IMR-90 (cell line): Measurements from ENCODE around the gene TIGD4. TPM values are rescaled to one million over a fixed set of nuclear protein-coding genes. Genes with fewer than 3 reads are reported as not detected.

Experiments used
- ATAC-seq: fragments of 200-7000 bp; cut with Tn5 transposase; 2 replicates; pipeline ENCODE4 v1.9.1; 2020; ENCODE audit warnings: low read depth, mild to moderate bottlenecking, moderate library complexity
- BruUV-seq: library from RNA; stranded (reverse); fragments of 400-500 nt; replicated peaks from 2 replicates; lab custom pipeline; 2021; lab: Mats Ljungman, UMichigan
- CTCF ChIA-PET: fragments of 300-600 bp; formaldehyde crosslinking; extraction: SDS; loops from one replicate; lab custom pipeline; 2021; ENCODE audit warnings: antibody characterized with exemption; lab: Yijun Ruan, JAX
- POLR2A ChIA-PET: fragments of 300-600 bp; sonication (Branson Sonifier 250); formaldehyde crosslinking; loops from one replicate; lab custom pipeline; 2022; ENCODE audit warnings: antibody characterized with exemption; ENCODE audit not compliant: unreplicated experiment; lab: Charles Lee
- DNase-seq: peaks from one replicate; pipeline ENCODE4 v3.0.0; 2013
- H2AFZ ChIP-seq: replicated peaks from 2 replicates; pipeline ENCODE3; 2013; ENCODE audit warnings: low read length, mild to moderate bottlenecking; ENCODE audit not compliant: poor library complexity
- H2AK5ac ChIP-seq: 2 replicates; pipeline ENCODE4 v1.6.1; 2013; ENCODE audit warnings: low read depth, low read length, inconsistent platforms
- H2AK9ac ChIP-seq: replicated peaks from 2 replicates; pipeline ENCODE3; 2013; ENCODE audit warnings: mild to moderate bottlenecking, low read depth, low read length, moderate library complexity; ENCODE audit not compliant: poor library complexity
- H2BK120ac ChIP-seq: 2 replicates; pipeline ENCODE4 v1.6.1; 2013; ENCODE audit warnings: low read depth, low read length, inconsistent platforms
- H2BK15ac ChIP-seq: 3 replicates; pipeline ENCODE4 v1.6.1; 2013; ENCODE audit warnings: low read depth, low read length, inconsistent platforms
- H2BK20ac ChIP-seq: 2 replicates; pipeline ENCODE4 v1.6.1; 2013; ENCODE audit warnings: low read depth, mild to moderate bottlenecking, inconsistent platforms, low read length, moderate library complexity
- H2BK5ac ChIP-seq: 2 replicates; pipeline ENCODE4 v1.6.1; 2013; ENCODE audit warnings: mild to moderate bottlenecking, low read depth, low read length, inconsistent platforms; ENCODE audit not compliant: poor library complexity, severe bottlenecking
- H3K14ac ChIP-seq: replicated peaks from 2 replicates; pipeline ENCODE4 v1.6.1; 2013; ENCODE audit warnings: low read depth, low read length, inconsistent platforms
- H3K18ac ChIP-seq: 2 replicates; pipeline ENCODE4 v1.6.1; 2013; ENCODE audit warnings: low read depth, low read length, control low read depth
- H3K23ac ChIP-seq: 2 replicates; pipeline ENCODE4 v1.6.1; 2013; ENCODE audit warnings: low read depth, low read length, inconsistent platforms
- H3K27ac ChIP-seq: 2 replicates; pipeline ENCODE4 v1.5.1; 2013; ENCODE audit warnings: mild to moderate bottlenecking, control low read depth, low read length; ENCODE audit not compliant: insufficient read depth
- H3K27me3 ChIP-seq: 2 replicates; pipeline ENCODE4 v1.6.1; 2013; ENCODE audit warnings: low read length; ENCODE audit not compliant: control insufficient read depth, insufficient read depth
- H3K36me3 ChIP-seq: 2 replicates; pipeline ENCODE4 v1.6.1; 2013; ENCODE audit warnings: low read length, mixed read lengths; ENCODE audit not compliant: control insufficient read depth, insufficient read depth
- H3K4ac ChIP-seq: 2 replicates; pipeline ENCODE4 v1.6.1; 2013; ENCODE audit warnings: low read depth, low read length, inconsistent platforms
- H3K4me1 ChIP-seq: 2 replicates; pipeline ENCODE4 v1.6.1; 2013; ENCODE audit warnings: low read length, mixed read lengths; ENCODE audit not compliant: control insufficient read depth, insufficient read depth
- H3K4me2 ChIP-seq: 2 replicates; pipeline ENCODE4 v1.6.1; 2013; ENCODE audit warnings: low read depth, mild to moderate bottlenecking, control low read depth, low read length, moderate library complexity
- H3K4me3 ChIP-seq: 2 replicates; pipeline ENCODE4 v1.5.1; 2013; ENCODE audit warnings: low read depth, mild to moderate bottlenecking, control low read depth, low read length, moderate library complexity; ENCODE audit not compliant: insufficient read depth
- H3K56ac ChIP-seq: 2 replicates; pipeline ENCODE4 v1.6.1; 2013; ENCODE audit warnings: low read length, inconsistent platforms; ENCODE audit not compliant: insufficient read depth; ENCODE audit errors: extremely low read depth
- H3K79me1 ChIP-seq, 2 experiments: 2 replicates each; pipeline ENCODE4 v1.6.1; 2013; ENCODE audit warnings: low read length in 2 of 2, inconsistent platforms in 1 of 2, low read depth in 1 of 2
- H3K9ac ChIP-seq: 2 replicates; pipeline ENCODE4 v1.6.1; 2013; ENCODE audit warnings: low read depth, low read length, control low read depth
- H3K9me1 ChIP-seq: 2 replicates; pipeline ENCODE4 v1.6.1; 2013; ENCODE audit warnings: low read length, inconsistent platforms; ENCODE audit not compliant: insufficient read depth
- H3K9me3 ChIP-seq: 2 replicates; pipeline ENCODE4 v1.6.1; 2013; ENCODE audit warnings: low read length; ENCODE audit not compliant: control insufficient read depth, insufficient read depth
- H4K20me1 ChIP-seq: 2 replicates; pipeline ENCODE4 v1.6.1; 2013; ENCODE audit warnings: low read length, inconsistent platforms; ENCODE audit not compliant: insufficient read depth
- H4K5ac ChIP-seq: 2 replicates; pipeline ENCODE4 v1.6.1; 2013; ENCODE audit warnings: mild to moderate bottlenecking, low read depth, low read length, control low read depth
- H4K8ac ChIP-seq, 2 experiments: 2 replicates each; pipeline ENCODE4 v1.6.1; 2013; ENCODE audit warnings: low read depth in 2 of 2, low read length in 2 of 2, control low read depth in 1 of 2, inconsistent platforms in 1 of 2
- H4K91ac ChIP-seq: 2 replicates; pipeline ENCODE4 v1.6.1; 2013; ENCODE audit warnings: low read depth, low read length, inconsistent platforms; ENCODE audit not compliant: insufficient read depth
- BHLHE40 ChIP-seq: fragments of 150-350 bp; IDR thresholded peaks from 2 replicates; pipeline ENCODE4 v1.6.1; 2016; ENCODE audit warnings: mild to moderate bottlenecking, low read depth, low read length
- CEBPB ChIP-seq: IDR thresholded peaks from 2 replicates; pipeline ENCODE4 v1.6.1; 2012; ENCODE audit warnings: low read depth, low read length, improper control_type of control experiment
- CHD1 ChIP-seq: IDR thresholded peaks from 2 replicates; pipeline ENCODE4 v1.6.1; 2012; ENCODE audit warnings: low read depth, low read length, improper control_type of control experiment
- CTCF ChIP-seq: conservative IDR thresholded peaks from 2 replicates; pipeline ENCODE4 v1.5.1; 2012; ENCODE audit warnings: mild to moderate bottlenecking, low read depth, low read length, improper control_type of control experiment
- FOS ChIP-seq: fragments of 150-350 bp; IDR thresholded peaks from 2 replicates; pipeline ENCODE4 v1.6.1; 2016; ENCODE audit warnings: low read depth, low read length
- MAFK ChIP-seq: IDR thresholded peaks from 2 replicates; pipeline ENCODE4 v1.6.1; 2012; ENCODE audit warnings: low read depth, low read length, improper control_type of control experiment
- MXI1 ChIP-seq: IDR thresholded peaks from 2 replicates; pipeline ENCODE4 v1.6.1; 2012; ENCODE audit warnings: low read depth, mild to moderate bottlenecking, low read length, moderate library complexity, borderline replicate concordance
- NFE2L2 ChIP-seq: fragments of 150-350 bp; IDR thresholded peaks from 2 replicates; pipeline ENCODE4 v1.6.1; 2016; ENCODE audit warnings: low read depth, mild to moderate bottlenecking, low read length
- POLR2A ChIP-seq: IDR thresholded peaks from 2 replicates; pipeline ENCODE4 v1.6.1; 2012; ENCODE audit warnings: mild to moderate bottlenecking, low read depth, low read length
- RAD21 ChIP-seq: IDR thresholded peaks from 2 replicates; pipeline ENCODE4 v1.6.1; 2012; ENCODE audit warnings: low read length, improper control_type of control experiment
- RFX5 ChIP-seq: IDR thresholded peaks from 2 replicates; pipeline ENCODE4 v1.8.0; 2012; ENCODE audit warnings: low read depth, mild to moderate bottlenecking, low read length, moderate library complexity
- SMC3 ChIP-seq: fragments of 150-350 bp; IDR thresholded peaks from 2 replicates; pipeline ENCODE4 v1.6.1; 2016; ENCODE audit warnings: low read depth, mild to moderate bottlenecking, antibody characterized with exemption, low read length, moderate library complexity
- USF2 ChIP-seq: fragments of 150-350 bp; IDR thresholded peaks from 2 replicates; pipeline ENCODE4 v1.6.1; 2017; ENCODE audit warnings: mild to moderate bottlenecking, antibody characterized with exemption, low read length, low read depth
- WGBS, 2 experiments: methylation state at CpG; one replicate each; pipeline versions ENCODE4 v1.1.5 to v1.1.7; 2013; ENCODE audit warnings: missing lambda C conversion rate in 2 of 2; ENCODE audit not compliant: insufficient read length in 1 of 2; ENCODE audit errors: extremely low coverage in 2 of 2; 5-methylcytosine and 5-hydroxymethylcytosine counted together
- dilution Hi-C: fragments of 300-500 bp; cut with HindIII; formaldehyde crosslinking; loops from one replicate; pipeline ENCODE4 v1.14.3; 2018; ENCODE audit warnings: low sequenced_read_pairs; ENCODE audit not compliant: unreplicated experiment
- in situ Hi-C: fragments of 300-500 bp; cut with MboI; formaldehyde crosslinking; loops from 3 replicates; pipeline ENCODE4 v1.14.3; 2019; ENCODE audit warnings: low sequenced_read_pairs, inconsistent platforms, mixed read lengths
- intact Hi-C: fragments of 100-400 bp; cut with micrococcal nuclease; formaldehyde crosslinking; loops from 2 replicates; pipeline ENCODE4 v1.10.0; 2022
- polyA plus RNA-seq, 3 experiments: library from polyadenylated mRNA; depleted of rRNA; stranded (reverse); fragments of >200 nt; gene quantifications; 2 replicates each; pipeline ENCODE4 v1.2.3, GENCODE V29; 2012; ENCODE audit warnings: low replicate concordance in 1 of 3
- total RNA-seq: library from RNA; depleted of rRNA; stranded (reverse); fragments of >200 nt; gene quantifications from 2 replicates; pipeline ENCODE4 v1.2.3, GENCODE V29; 2012
- TF ChIP-seq, protein P1 (sequence below): fragments of 150-350 bp; IDR thresholded peaks from 2 replicates; pipeline ENCODE4 v1.6.1; 2016; ENCODE audit warnings: low read depth, mild to moderate bottlenecking, low read length, moderate library complexity, borderline replicate concordance

The TIGD4 gene
- total and polyA plus RNA-seq, 2 of the 4 experiments (the other 2 are of a cell fraction), result 0.03 TPM; not detected in 1

DNA sequence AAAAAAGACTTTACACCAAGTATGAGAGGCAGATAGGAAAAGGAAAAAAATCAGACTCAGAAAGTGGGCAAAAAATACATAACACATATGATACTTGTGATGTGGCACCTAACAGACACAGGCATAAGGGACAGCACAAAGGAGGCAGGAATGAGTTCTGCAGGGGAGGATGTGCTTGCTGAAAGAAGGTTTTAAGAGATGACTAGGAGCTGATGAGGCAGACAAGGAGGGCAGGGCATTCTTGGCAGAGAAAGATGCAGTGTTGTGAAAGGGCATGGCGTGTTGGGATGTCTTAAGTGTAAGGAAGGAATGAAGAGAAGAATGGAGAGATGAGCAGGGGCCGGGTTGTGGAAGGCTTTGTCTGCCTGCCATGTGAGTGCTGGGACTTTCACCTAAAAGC, 50.1 kb downstream of the TIGD4 start:
- ChIA-PET POLR2A (no interaction called here), CTCF (no interaction called here)
- no peaks in the 10 kb centered on the region for H3K4me1 ChIP-seq
- H4K20me1 ChIP-seq, result no peaks in the 10 kb centered on the region
- no peak overlapping the region for H3K9ac ChIP-seq
- no peak overlapping the region for H3K56ac ChIP-seq
- H4K5ac ChIP-seq, result no peak overlapping the region
- no peak overlapping the region for H3K4me2 ChIP-seq
- 44% methylated on average over 2 of the region's 2 CpGs; no CpG with 5 or more reads in 1 of the 2 experiments for WGBS, 2 experiments
- H4K8ac ChIP-seq, result no peak overlapping the region
- ATAC-seq (no peak), DNase-seq (peak; percentile 11)
- dilution Hi-C loops (no loop called here), intact Hi-C loops (no loop called here), in situ Hi-C loops (no loop called here)
- no peak overlapping the region for H3K18ac ChIP-seq
- no peaks in the 10 kb centered on the region for H3K9me3 ChIP-seq
- TF ChIP-seq USF2, result no peak
- no peak for TF ChIP-seq FOS
- TF ChIP-seq MXI1, result no peak
- TF ChIP-seq, protein P1, sequence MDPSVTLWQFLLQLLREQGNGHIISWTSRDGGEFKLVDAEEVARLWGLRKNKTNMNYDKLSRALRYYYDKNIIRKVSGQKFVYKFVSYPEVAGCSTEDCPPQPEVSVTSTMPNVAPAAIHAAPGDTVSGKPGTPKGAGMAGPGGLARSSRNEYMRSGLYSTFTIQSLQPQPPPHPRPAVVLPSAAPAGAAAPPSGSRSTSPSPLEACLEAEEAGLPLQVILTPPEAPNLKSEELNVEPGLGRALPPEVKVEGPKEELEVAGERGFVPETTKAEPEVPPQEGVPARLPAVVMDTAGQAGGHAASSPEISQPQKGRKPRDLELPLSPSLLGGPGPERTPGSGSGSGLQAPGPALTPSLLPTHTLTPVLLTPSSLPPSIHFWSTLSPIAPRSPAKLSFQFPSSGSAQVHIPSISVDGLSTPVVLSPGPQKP, result no peak
- no peak for TF ChIP-seq SMC3
- no peak for TF ChIP-seq BHLHE40
- TF ChIP-seq NFE2L2, result no peak
- no peak for TF ChIP-seq CEBPB
- TF ChIP-seq RFX5, result no peak
- no peak for TF ChIP-seq POLR2A
- no peak for TF ChIP-seq CHD1
- no peak for TF ChIP-seq MAFK
- no peak for TF ChIP-seq CTCF
- no peak for TF ChIP-seq RAD21
- no peaks in the 10 kb centered on the region for H3K9me1 ChIP-seq
- H3K27ac ChIP-seq, result no peak overlapping the region
- H3K4ac ChIP-seq, result no peak overlapping the region
- no TSS peak for BruUV-seq
- no peak overlapping the region for H3K14ac ChIP-seq
- no peak overlapping the region for H3K4me3 ChIP-seq
- H2BK120ac ChIP-seq, result no peak overlapping the region
- H2AFZ ChIP-seq, result peak overlapping the region; percentile 32
- H3K23ac ChIP-seq, result no peak overlapping the region
- peaks cover 11% of the 10 kb centered on the region for H3K27me3 ChIP-seq
- no peaks in the 10 kb centered on the region for H3K36me3 ChIP-seq
- no peak overlapping the region for H2BK20ac ChIP-seq
- no peak overlapping the region for H2AK9ac ChIP-seq
- no peak overlapping the region for H2BK5ac ChIP-seq
- H4K91ac ChIP-seq, result no peak overlapping the region
- no peak overlapping the region for H2BK15ac ChIP-seq
- H3K79me1 ChIP-seq, result no peaks in the 10 kb centered on the region
- H2AK5ac ChIP-seq, result no peak overlapping the region
